ENCODE results near the gene CROT.

- TF ChIP-seq CTCF (IDR thresholded peaks at IDR 0.05; ENCODE audit: insufficient read depth, low read depth, low read length) (no peak), EZH2 (IDR thresholded peaks at IDR 0.05; ENCODE audit: insufficient read depth, low read length) (no peak)
These were observed 19.7 kb upstream of the CROT start for GRCh38 chr7:87325576-87326370.

Measured in astrocyte (in vitro differentiated cells and primary cell).